RWPE1 (cell line): Measurements from ENCODE around the gene SLC15A5.

Experiments
- CTCF ChIA-PET: fragments of 350-600 bp; sonication (Branson Sonifier 250); formaldehyde crosslinking; extraction: SDS; loops from one replicate; lab custom pipeline; 2021; lab: Yijun Ruan, JAX
- POLR2A ChIA-PET: fragments of 400-600 bp; formaldehyde crosslinking; extraction: SDS; loops from one replicate; lab custom pipeline; 2020; ENCODE audit warnings: antibody characterized with exemption; ENCODE audit not compliant: low non-redundant PET; lab: Yijun Ruan, JAX
- DNase-seq: peaks from one replicate; pipeline ENCODE4 v3.0.0; 2012; ENCODE audit warnings: low spot score
- H3K27ac ChIP-seq: fragments of 450-650 bp; 2 replicates; pipeline ENCODE4 v1.5.1; 2017
- CTCF ChIP-seq: fragments of 450-650 bp; conservative IDR thresholded peaks from 2 replicates; pipeline ENCODE4 v1.5.1; 2017; ENCODE audit warnings: low read depth, mild to moderate bottlenecking

The SLC15A5 gene

GRCh38 chr12:16258963-16259362 lies 18.5 kb downstream of the SLC15A5 start:
- H3K27ac ChIP-seq, result no peak overlapping the region
- no peak for TF ChIP-seq CTCF
- POLR2A ChIA-PET, result no interaction called here
- no peak for DNase-seq
- CTCF ChIA-PET, result no interaction called here

- POLR2A ChIA-PET, result no interaction called here
- CTCF ChIA-PET, result no interaction called here
- DNase-seq, result peak; percentile 5
- TF ChIP-seq CTCF, result no peak
- no peak overlapping the region for H3K27ac ChIP-seq
Observed at GRCh38 chr12:16246264-16246663, 31.2 kb downstream of the SLC15A5 start.

- no peak for TF ChIP-seq CTCF
- POLR2A ChIA-PET, result no interaction called here
- no peak overlapping the region for H3K27ac ChIP-seq
- CTCF ChIA-PET, result no interaction called here
- no peak for DNase-seq
Observed at GRCh38 chr12:16245209-16245608, 32.3 kb downstream of the SLC15A5 start.

GRCh38 chr12:16243487-16244412 lies 33.7 kb downstream of the SLC15A5 start:
- CTCF ChIA-PET, result interaction anchor here (0.7 kb wide), 1 partner anchor 1676 kb away, joined by 3 read pairs; no protein-coding TSS in a partner anchor
- POLR2A ChIA-PET, result no interaction called here
- no peak for TF ChIP-seq CTCF
- no peak overlapping the region for H3K27ac ChIP-seq
- no peak for DNase-seq

- no peak for DNase-seq
- ChIA-PET CTCF (interaction anchor here (0.6 kb wide), 1 partner anchor 47 kb away, joined by 3 read pairs; no protein-coding TSS in a partner anchor), POLR2A (no interaction called here)
- TF ChIP-seq CTCF, result no peak
- no peak overlapping the region for H3K27ac ChIP-seq
Observed at GRCh38 chr12:16241346-16241745, 36.1 kb downstream of the SLC15A5 start.

- POLR2A ChIA-PET, result no interaction called here
- TF ChIP-seq CTCF, result no peak
Observed at GRCh38 chr12:16238661-16239060, 38.8 kb downstream of the SLC15A5 start.

More at GRCh38 chr12:16238661-16239060, 38.8 kb downstream of the SLC15A5 start:
- peak; percentile 2 for DNase-seq
- CTCF ChIA-PET, result no interaction called here
- no peak overlapping the region for H3K27ac ChIP-seq
